GM12878 (cell line): Measurements from ENCODE around the gene CCDC107. TPM values are rescaled to one million over a fixed set of nuclear protein-coding genes. Genes with fewer than 3 reads are reported as not detected.

Experiments used
- BRCA1 ChIP-seq: IDR thresholded peaks from 2 replicates; pipeline ENCODE4 v1.6.1; 2011; ENCODE audit warnings: low read depth, low read length, improper control_type of control experiment
- CBX5 ChIP-seq: sonication (generic); IDR thresholded peaks from 2 replicates; pipeline ENCODE4 v1.6.1; 2016; ENCODE audit warnings: low read depth, moderate library complexity, mild to moderate bottlenecking, inconsistent platforms
- EP300 ChIP-seq, 2 experiments: fragments of 150-350 bp in 1 of 2; IDR thresholded peaks; 2 replicates each; pipeline ENCODE4 v1.6.1; 2011 to 2012; ENCODE audit warnings: low read depth in 2 of 2, low read length in 2 of 2, borderline replicate concordance in 1 of 2, improper control_type of control experiment in 1 of 2, inconsistent platforms in 1 of 2; ENCODE audit not compliant: control insufficient read depth in 1 of 2
- GATAD2B ChIP-seq: fragments of 450-650 bp; conservative IDR thresholded peaks from 2 replicates; pipeline ENCODE4 v1.6.1; 2017; ENCODE audit warnings: low read depth, mild to moderate bottlenecking, moderate library complexity
- MTA2 ChIP-seq: fragments of 450-650 bp; IDR thresholded peaks from 2 replicates; pipeline ENCODE4 v1.6.1; 2016; ENCODE audit warnings: low read depth, mild to moderate bottlenecking, moderate library complexity
- NR2F1 ChIP-seq: fragments of 450-650 bp; conservative IDR thresholded peaks from 2 replicates; pipeline ENCODE4 v1.6.1; 2017; ENCODE audit warnings: mild to moderate bottlenecking
- PAX5 ChIP-seq: IDR thresholded peaks from 2 replicates; pipeline ENCODE4 v1.6.1; 2011; ENCODE audit warnings: low read depth, low read length, borderline replicate concordance
- SREBF1 ChIP-seq: IDR thresholded peaks from 2 replicates; pipeline ENCODE4 v1.6.1; 2012; ENCODE audit warnings: mild to moderate bottlenecking, low read length
- TCF7 ChIP-seq: IDR thresholded peaks from 2 replicates; pipeline ENCODE4 v1.6.1; 2014; ENCODE audit warnings: antibody characterized with exemption, borderline replicate concordance
- polyA plus RNA-seq, 11 experiments: library from polyadenylated mRNA; depleted of rRNA in 4 of 11; unstranded in 6 of 11; stranded (reverse) in 5 of 11; fragments of >200 nt; fragmentation: Nextera tagmentation in 4 of 11; fragmentation: Illumina TruSeq in 1 of 11; extraction: Ambion mirVana in 4 of 11; extraction: Trizol in 1 of 11; gene quantifications; 1 replicate in 1 of 11; 2 replicates in 10 of 11; pipeline versions ENCODE4 v1.2.1 to v1.2.3, GENCODE V29; 2011 to 2016; ENCODE audit warnings: inconsistent platforms in 2 of 11, missing spikeins in 2 of 11, low read depth in 1 of 11
- total RNA-seq, 4 experiments: library from RNA; depleted of rRNA in 3 of 4; stranded (reverse); fragments of >200 nt in 3 of 4; fragmentation: Illumina TruSeq in 1 of 4; extraction: Trizol in 1 of 4; gene quantifications; 2 replicates each; pipeline versions ENCODE4 v1.2.1 to v1.2.3, GENCODE V29; 2013 to 2021
- TF ChIP-seq, protein P1 (sequence below): IDR thresholded peaks from 2 replicates; pipeline ENCODE4 v1.6.1; 2012; ENCODE audit warnings: improper control_type of control experiment, low read depth, low read length; ENCODE audit not compliant: insufficient replicate concordance
- TF ChIP-seq, protein P2 (sequence below): IDR thresholded peaks from 2 replicates; pipeline ENCODE4 v1.6.1; 2011; ENCODE audit warnings: borderline replicate concordance, low read depth, mild to moderate bottlenecking, moderate library complexity, mixed read lengths, low read length; ENCODE audit not compliant: insufficient read depth; ENCODE audit errors: extremely low read length
- TF ChIP-seq, protein P3 (sequence below): fragments of 450-650 bp; IDR thresholded peaks from 2 replicates; pipeline ENCODE4 v1.6.1; 2017; ENCODE audit warnings: mild to moderate bottlenecking
- TF ChIP-seq, protein P4 (sequence below): IDR thresholded peaks from 2 replicates; pipeline ENCODE4 v1.6.1; 2011; ENCODE audit warnings: borderline replicate concordance, low read depth, mild to moderate bottlenecking, moderate library complexity, low read length; ENCODE audit not compliant: insufficient read depth, poor library complexity, severe bottlenecking
- TF ChIP-seq, protein P5 (sequence below): fragments of 450-650 bp; formaldehyde crosslinking; IDR thresholded peaks from 2 replicates; pipeline ENCODE4 v1.5.0; 2022; ENCODE audit warnings: mild to moderate bottlenecking, missing genetic modification characterization

Gene CCDC107
- total and polyA plus RNA-seq, 10 of the 15 experiments (the other 5 are each of a cell fraction or from before 2014, with no cell fraction given) = 0.19 to 18.3 (median 10.6) TPM

DNA sequence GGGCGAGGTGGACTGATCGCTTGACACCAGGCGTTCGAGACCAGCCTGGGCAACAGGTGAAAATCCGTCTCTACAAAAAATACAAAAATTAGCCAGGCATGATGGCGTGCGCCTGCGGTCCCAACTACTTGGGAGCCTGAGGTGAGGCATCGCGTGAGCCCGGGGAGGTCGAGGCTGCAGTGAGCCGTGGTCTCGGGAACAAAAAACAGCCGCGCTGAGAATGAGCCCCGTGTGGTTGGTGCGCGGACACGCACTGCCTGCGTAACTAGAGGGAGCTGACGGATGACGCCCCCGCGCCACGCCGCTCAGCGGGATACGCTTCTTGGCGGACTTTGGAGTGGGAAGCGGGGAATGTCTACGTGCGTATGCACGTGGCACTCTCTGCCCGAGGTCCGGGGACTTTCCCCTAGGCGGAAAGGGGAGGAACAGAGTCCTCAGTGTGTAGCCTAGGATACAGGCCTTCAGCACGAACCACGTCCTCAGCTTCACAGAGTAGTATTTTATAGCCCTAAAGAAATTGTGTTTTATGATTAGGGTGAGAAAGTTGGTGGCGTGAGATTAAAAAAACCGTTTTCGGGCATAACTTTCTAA, 451 bp upstream of the CCDC107 start, which contains the start of gene RMRP (continued):
- TF ChIP-seq, protein P1, sequence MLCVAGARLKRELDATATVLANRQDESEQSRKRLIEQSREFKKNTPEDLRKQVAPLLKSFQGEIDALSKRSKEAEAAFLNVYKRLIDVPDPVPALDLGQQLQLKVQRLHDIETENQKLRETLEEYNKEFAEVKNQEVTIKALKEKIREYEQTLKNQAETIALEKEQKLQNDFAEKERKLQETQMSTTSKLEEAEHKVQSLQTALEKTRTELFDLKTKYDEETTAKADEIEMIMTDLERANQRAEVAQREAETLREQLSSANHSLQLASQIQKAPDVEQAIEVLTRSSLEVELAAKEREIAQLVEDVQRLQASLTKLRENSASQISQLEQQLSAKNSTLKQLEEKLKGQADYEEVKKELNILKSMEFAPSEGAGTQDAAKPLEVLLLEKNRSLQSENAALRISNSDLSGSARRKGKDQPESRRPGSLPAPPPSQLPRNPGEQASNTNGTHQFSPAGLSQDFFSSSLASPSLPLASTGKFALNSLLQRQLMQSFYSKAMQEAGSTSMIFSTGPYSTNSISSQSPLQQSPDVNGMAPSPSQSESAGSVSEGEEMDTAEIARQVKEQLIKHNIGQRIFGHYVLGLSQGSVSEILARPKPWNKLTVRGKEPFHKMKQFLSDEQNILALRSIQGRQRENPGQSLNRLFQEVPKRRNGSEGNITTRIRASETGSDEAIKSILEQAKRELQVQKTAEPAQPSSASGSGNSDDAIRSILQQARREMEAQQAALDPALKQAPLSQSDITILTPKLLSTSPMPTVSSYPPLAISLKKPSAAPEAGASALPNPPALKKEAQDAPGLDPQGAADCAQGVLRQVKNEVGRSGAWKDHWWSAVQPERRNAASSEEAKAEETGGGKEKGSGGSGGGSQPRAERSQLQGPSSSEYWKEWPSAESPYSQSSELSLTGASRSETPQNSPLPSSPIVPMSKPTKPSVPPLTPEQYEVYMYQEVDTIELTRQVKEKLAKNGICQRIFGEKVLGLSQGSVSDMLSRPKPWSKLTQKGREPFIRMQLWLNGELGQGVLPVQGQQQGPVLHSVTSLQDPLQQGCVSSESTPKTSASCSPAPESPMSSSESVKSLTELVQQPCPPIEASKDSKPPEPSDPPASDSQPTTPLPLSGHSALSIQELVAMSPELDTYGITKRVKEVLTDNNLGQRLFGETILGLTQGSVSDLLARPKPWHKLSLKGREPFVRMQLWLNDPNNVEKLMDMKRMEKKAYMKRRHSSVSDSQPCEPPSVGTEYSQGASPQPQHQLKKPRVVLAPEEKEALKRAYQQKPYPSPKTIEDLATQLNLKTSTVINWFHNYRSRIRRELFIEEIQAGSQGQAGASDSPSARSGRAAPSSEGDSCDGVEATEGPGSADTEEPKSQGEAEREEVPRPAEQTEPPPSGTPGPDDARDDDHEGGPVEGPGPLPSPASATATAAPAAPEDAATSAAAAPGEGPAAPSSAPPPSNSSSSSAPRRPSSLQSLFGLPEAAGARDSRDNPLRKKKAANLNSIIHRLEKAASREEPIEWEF = no peak
- TF ChIP-seq NR2F1 (peak; percentile 13; the same call in 1 of the 2 replicates), SREBF1 (no peak), TCF7 (peak; percentile 89), PAX5 (peak; percentile 56; the same call in 1 of the 2 replicates), CBX5 (no peak), MTA2 (peak; percentile 79), BRCA1 (no peak), GATAD2B (peak; percentile 95; the same call in 1 of the 2 replicates), EP300 (IDR thresholded peaks at IDR 0.05; ENCODE audit: borderline replicate concordance in 1 of 2, control insufficient read depth in 1 of 2, low read depth in 2 of 2, low read length in 2 of 2) (peak in 1 of 2 experiments; percentile 63; a peak in 3 of 4 replicates)
- TF ChIP-seq, protein P2, sequence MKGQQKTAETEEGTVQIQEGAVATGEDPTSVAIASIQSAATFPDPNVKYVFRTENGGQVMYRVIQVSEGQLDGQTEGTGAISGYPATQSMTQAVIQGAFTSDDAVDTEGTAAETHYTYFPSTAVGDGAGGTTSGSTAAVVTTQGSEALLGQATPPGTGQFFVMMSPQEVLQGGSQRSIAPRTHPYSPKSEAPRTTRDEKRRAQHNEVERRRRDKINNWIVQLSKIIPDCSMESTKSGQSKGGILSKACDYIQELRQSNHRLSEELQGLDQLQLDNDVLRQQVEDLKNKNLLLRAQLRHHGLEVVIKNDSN = peak; percentile 34
- TF ChIP-seq, protein P3, sequence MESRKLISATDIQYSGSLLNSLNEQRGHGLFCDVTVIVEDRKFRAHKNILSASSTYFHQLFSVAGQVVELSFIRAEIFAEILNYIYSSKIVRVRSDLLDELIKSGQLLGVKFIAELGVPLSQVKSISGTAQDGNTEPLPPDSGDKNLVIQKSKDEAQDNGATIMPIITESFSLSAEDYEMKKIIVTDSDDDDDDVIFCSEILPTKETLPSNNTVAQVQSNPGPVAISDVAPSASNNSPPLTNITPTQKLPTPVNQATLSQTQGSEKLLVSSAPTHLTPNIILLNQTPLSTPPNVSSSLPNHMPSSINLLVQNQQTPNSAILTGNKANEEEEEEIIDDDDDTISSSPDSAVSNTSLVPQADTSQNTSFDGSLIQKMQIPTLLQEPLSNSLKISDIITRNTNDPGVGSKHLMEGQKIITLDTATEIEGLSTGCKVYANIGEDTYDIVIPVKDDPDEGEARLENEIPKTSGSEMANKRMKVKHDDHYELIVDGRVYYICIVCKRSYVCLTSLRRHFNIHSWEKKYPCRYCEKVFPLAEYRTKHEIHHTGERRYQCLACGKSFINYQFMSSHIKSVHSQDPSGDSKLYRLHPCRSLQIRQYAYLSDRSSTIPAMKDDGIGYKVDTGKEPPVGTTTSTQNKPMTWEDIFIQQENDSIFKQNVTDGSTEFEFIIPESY = peak; percentile 39; the same call in 1 of the 2 replicates
- TF ChIP-seq, protein P4, sequence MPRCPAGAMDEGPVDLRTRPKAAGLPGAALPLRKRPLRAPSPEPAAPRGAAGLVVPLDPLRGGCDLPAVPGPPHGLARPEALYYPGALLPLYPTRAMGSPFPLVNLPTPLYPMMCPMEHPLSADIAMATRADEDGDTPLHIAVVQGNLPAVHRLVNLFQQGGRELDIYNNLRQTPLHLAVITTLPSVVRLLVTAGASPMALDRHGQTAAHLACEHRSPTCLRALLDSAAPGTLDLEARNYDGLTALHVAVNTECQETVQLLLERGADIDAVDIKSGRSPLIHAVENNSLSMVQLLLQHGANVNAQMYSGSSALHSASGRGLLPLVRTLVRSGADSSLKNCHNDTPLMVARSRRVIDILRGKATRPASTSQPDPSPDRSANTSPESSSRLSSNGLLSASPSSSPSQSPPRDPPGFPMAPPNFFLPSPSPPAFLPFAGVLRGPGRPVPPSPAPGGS = no peak
- TF ChIP-seq, protein P5, sequence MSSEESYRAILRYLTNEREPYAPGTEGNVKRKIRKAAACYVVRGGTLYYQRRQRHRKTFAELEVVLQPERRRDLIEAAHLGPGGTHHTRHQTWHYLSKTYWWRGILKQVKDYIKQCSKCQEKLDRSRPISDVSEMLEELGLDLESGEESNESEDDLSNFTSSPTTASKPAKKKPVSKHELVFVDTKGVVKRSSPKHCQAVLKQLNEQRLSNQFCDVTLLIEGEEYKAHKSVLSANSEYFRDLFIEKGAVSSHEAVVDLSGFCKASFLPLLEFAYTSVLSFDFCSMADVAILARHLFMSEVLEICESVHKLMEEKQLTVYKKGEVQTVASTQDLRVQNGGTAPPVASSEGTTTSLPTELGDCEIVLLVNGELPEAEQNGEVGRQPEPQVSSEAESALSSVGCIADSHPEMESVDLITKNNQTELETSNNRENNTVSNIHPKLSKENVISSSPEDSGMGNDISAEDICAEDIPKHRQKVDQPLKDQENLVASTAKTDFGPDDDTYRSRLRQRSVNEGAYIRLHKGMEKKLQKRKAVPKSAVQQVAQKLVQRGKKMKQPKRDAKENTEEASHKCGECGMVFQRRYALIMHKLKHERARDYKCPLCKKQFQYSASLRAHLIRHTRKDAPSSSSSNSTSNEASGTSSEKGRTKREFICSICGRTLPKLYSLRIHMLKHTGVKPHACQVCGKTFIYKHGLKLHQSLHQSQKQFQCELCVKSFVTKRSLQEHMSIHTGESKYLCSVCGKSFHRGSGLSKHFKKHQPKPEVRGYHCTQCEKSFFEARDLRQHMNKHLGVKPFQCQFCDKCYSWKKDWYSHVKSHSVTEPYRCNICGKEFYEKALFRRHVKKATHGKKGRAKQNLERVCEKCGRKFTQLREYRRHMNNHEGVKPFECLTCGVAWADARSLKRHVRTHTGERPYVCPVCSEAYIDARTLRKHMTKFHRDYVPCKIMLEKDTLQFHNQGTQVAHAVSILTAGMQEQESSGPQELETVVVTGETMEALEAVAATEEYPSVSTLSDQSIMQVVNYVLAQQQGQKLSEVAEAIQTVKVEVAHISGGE (CRISPR knock-in tag) = no peak
